ENCODE measurements around the gene EMID1. TPM values are rescaled to one million over a fixed set of nuclear protein-coding genes. Genes with fewer than 3 reads are reported as not detected.

Gene EMID1
- total RNA-seq, 5 donors from 2014 or later (not counting 1 experiment from before 2014, with no cell fraction given) = 0.32 to 1.5 (median 0.76) TPM

GRCh38 chr22:29308148-29308790, 102.6 kb downstream of the EMID1 start:
- Histone ChIP-seq H3K4me3 (ENCODE audit: control insufficient read depth in 1 of 2, extremely low read depth in 1 of 2, low read length in 1 of 2) (no peak overlapping the region), H3K9me3 (no peaks in the 10 kb centered on the region), H3K27me3 (replicated peaks in 1 of 2; ENCODE audit: control insufficient read depth in 2 of 2, extremely low read depth in 1 of 2, insufficient read depth in 2 of 2, low read length in 1 of 2) (peaks cover 0 to 65% of the 10 kb centered on the region in 2 experiments), H3K4me1 (ENCODE audit: control insufficient read depth in 1 of 2, extremely low read depth in 1 of 2, insufficient read depth in 2 of 2, low read length in 2 of 2) (peaks cover 0 to 46% of the 10 kb centered on the region in 2 experiments), H3K27ac (ENCODE audit: low read length) (no peak overlapping the region), H3K36me3 (ENCODE audit: control insufficient read depth in 2 of 2, extremely low read depth in 1 of 2, insufficient read depth in 1 of 2, low read length in 1 of 2) (no peaks in the 10 kb centered on the region)
- no peak for ATAC-seq (replicated peaks in 1 of 4)
- Mint-ChIP-seq H3K27me3 (peaks cover 25 to 41% of the 10 kb centered on the region in 2 donors), H3K36me3 (no peaks in the 10 kb centered on the region), H3K27ac (no peak overlapping the region), H3K9me3 (no peaks in the 10 kb centered on the region), H3K4me3 (peak overlapping the region in 2 of 3 donors; percentile 11 to 37), H3K4me1 (peaks cover 4 to 34% (median 12%) of the 10 kb centered on the region in 3 donors)
- CTCF ChIA-PET = no interaction called here
- POLR2A ChIA-PET = no interaction called here
- WGBS (ENCODE audit: insufficient coverage) = 94% methylated on average over 48 of the region's 50 CpGs
- DNase-seq = no peak

GRCh38 chr22:29308791-29309262, 103.1 kb downstream of the EMID1 start:
- 48% methylated on average over 12 of the region's 13 CpGs for WGBS (ENCODE audit: insufficient coverage)

More at GRCh38 chr22:29308791-29309262, 103.1 kb downstream of the EMID1 start:
- Mint-ChIP-seq H3K4me3 (peak overlapping the region; percentile 3 to 37 (median 11)), H3K27ac (no peak overlapping the region), H3K9me3 (no peaks in the 10 kb centered on the region), H3K27me3 (peaks cover 29 to 47% of the 10 kb centered on the region in 2 donors), H3K4me1 (peaks cover 7 to 38% (median 15%) of the 10 kb centered on the region in 3 donors), H3K36me3 (no peaks in the 10 kb centered on the region)
- Histone ChIP-seq H3K36me3 (ENCODE audit: control insufficient read depth in 2 of 2, extremely low read depth in 1 of 2, insufficient read depth in 1 of 2, low read length in 1 of 2) (no peaks in the 10 kb centered on the region), H3K27me3 (replicated peaks in 1 of 2; ENCODE audit: control insufficient read depth in 2 of 2, extremely low read depth in 1 of 2, insufficient read depth in 2 of 2, low read length in 1 of 2) (peaks cover 2 to 70% of the 10 kb centered on the region in 2 experiments), H3K4me3 (ENCODE audit: control insufficient read depth in 1 of 2, extremely low read depth in 1 of 2, low read length in 1 of 2) (no peak overlapping the region), H3K27ac (ENCODE audit: low read length) (no peak overlapping the region), H3K4me1 (ENCODE audit: control insufficient read depth in 1 of 2, extremely low read depth in 1 of 2, insufficient read depth in 2 of 2, low read length in 2 of 2) (peaks cover 0 to 50% of the 10 kb centered on the region in 2 experiments), H3K9me3 (no peaks in the 10 kb centered on the region)
- ATAC-seq (replicated peaks in 1 of 4) (peak; percentile 31 to 55 (median 44)), DNase-seq (peak in 16 of 35 experiments; percentile 27 to 46 (median 32))
- ChIA-PET CTCF (no interaction called here), POLR2A (no interaction called here)

Other genes with a start within 250 kb of the EMID1 start
- not detected for gene C22orf31, start 144.1 kb upstream of the EMID1 start, total RNA-seq
- gene KREMEN1, start 132.9 kb upstream of the EMID1 start, total RNA-seq = under 1 TPM in 3 of 5 donors, not detected in 2; 0.20 to 0.25 (median 0.20) TPM
- gene RHBDD3, start 62.1 kb downstream of the EMID1 start, total RNA-seq = 10 to 100 TPM; 14.1 to 25.4 (median 22.1) TPM
- 100 to 1,000 TPM; 254 to 308 (median 260) TPM for gene EWSR1, start 62.4 kb downstream of the EMID1 start, total RNA-seq
- 1 to 10 TPM in 1 of 5 donors, under 1 TPM in 4; 0.53 to 1.2 (median 0.85) TPM for gene GAS2L1, start 100.8 kb downstream of the EMID1 start, total RNA-seq
- 1 to 10 TPM in 1 of 5 donors, under 1 TPM in 3, not detected in 1; 0.33 to 1.2 (median 0.71) TPM for gene RASL10A, start 109.8 kb downstream of the EMID1 start, total RNA-seq
- gene AP1B1, start 182.7 kb downstream of the EMID1 start, total RNA-seq = 10 to 100 TPM; 41.1 to 49.5 (median 47.1) TPM
- under 1 TPM in 1 of 5 donors, not detected in 4; 0.22 TPM for gene RFPL1, start 232.7 kb downstream of the EMID1 start, total RNA-seq